KMS-11 (cell line): Measurements from ENCODE around the gene PLA2G4A.

ENCODE experiments used
- H2AFZ ChIP-seq: fragments of 200-600 bp; sonication (generic); 2 replicates; pipeline ENCODE4 v1.6.1; 2016; ENCODE audit warnings: antibody characterized with exemption, mixed run types, low read depth
- H3K27ac ChIP-seq: fragments of 200-600 bp; sonication (generic); 2 replicates; pipeline ENCODE4 v1.6.1; 2016; ENCODE audit warnings: mild to moderate bottlenecking, mixed run types
- H3K27me3 ChIP-seq: fragments of 200-600 bp; sonication (generic); 2 replicates; pipeline ENCODE4 v1.6.1; 2017; ENCODE audit warnings: mild to moderate bottlenecking, low read depth, mixed run types, moderate library complexity; ENCODE audit not compliant: insufficient read depth
- H3K36me3 ChIP-seq: fragments of 200-600 bp; sonication (generic); 2 replicates; pipeline ENCODE4 v1.6.1; 2017; ENCODE audit warnings: mild to moderate bottlenecking, mixed run types; ENCODE audit not compliant: insufficient read depth
- H3K4me1 ChIP-seq: fragments of 200-600 bp; sonication (generic); 2 replicates; pipeline ENCODE4 v1.6.1; 2016; ENCODE audit warnings: mild to moderate bottlenecking, low read depth, mixed run types; ENCODE audit not compliant: poor library complexity, severe bottlenecking
- H3K4me2 ChIP-seq: fragments of 200-600 bp; sonication (generic); 2 replicates; pipeline ENCODE4 v1.7.0; 2016; ENCODE audit warnings: mild to moderate bottlenecking, mixed run types
- H3K4me3 ChIP-seq: fragments of 200-600 bp; sonication (generic); IDR thresholded peaks from 2 replicates; pipeline ENCODE4 v1.6.1; 2017; ENCODE audit warnings: low read depth, low read length, mixed read lengths; ENCODE audit not compliant: insufficient read depth
- H3K79me2 ChIP-seq: fragments of 200-600 bp; sonication (generic); 2 replicates; pipeline ENCODE4 v1.6.1; 2016; ENCODE audit warnings: low read depth, mixed run types; ENCODE audit not compliant: insufficient read depth
- H3K9ac ChIP-seq: fragments of 200-600 bp; sonication (generic); 2 replicates; pipeline ENCODE4 v1.6.1; 2016; ENCODE audit warnings: mild to moderate bottlenecking, mixed run types
- H4K20me1 ChIP-seq: fragments of 200-600 bp; sonication (generic); 2 replicates; pipeline ENCODE4 v1.6.1; 2016; ENCODE audit warnings: mild to moderate bottlenecking, mixed run types; ENCODE audit not compliant: insufficient read depth
- CTCF ChIP-seq: fragments of 200-600 bp; sonication (generic); conservative IDR thresholded peaks from 2 replicates; pipeline ENCODE4 v1.6.1; 2017; ENCODE audit warnings: low read depth, mild to moderate bottlenecking, antibody characterized with exemption, low read length, moderate library complexity, mixed read lengths

The PLA2G4A gene

GRCh38 chr1:186899977-186900376 is 71.2 kb downstream of the PLA2G4A start:
- no peaks in the 10 kb centered on the region for H3K36me3 ChIP-seq
- no peak overlapping the region for H3K9ac ChIP-seq
- H3K4me2 ChIP-seq = no peak overlapping the region
- no peak overlapping the region for H2AFZ ChIP-seq
- H4K20me1 ChIP-seq = no peaks in the 10 kb centered on the region
- no peak overlapping the region for H3K27ac ChIP-seq
- no peaks in the 10 kb centered on the region for H3K79me2 ChIP-seq
- TF ChIP-seq CTCF = no peak
- no peak overlapping the region for H3K4me3 ChIP-seq
- no peaks in the 10 kb centered on the region for H3K27me3 ChIP-seq
- H3K4me1 ChIP-seq = no peaks in the 10 kb centered on the region

GRCh38 chr1:186900539-186901237 is 71.9 kb downstream of the PLA2G4A start:
- TF ChIP-seq CTCF = no peak
- H3K79me2 ChIP-seq = no peaks in the 10 kb centered on the region
- no peaks in the 10 kb centered on the region for H4K20me1 ChIP-seq
- H3K9ac ChIP-seq = no peak overlapping the region
- H3K4me1 ChIP-seq = no peaks in the 10 kb centered on the region
- no peak overlapping the region for H3K4me2 ChIP-seq
- no peaks in the 10 kb centered on the region for H3K36me3 ChIP-seq
- H3K4me3 ChIP-seq = no peak overlapping the region
- no peak overlapping the region for H3K27ac ChIP-seq
- no peaks in the 10 kb centered on the region for H3K27me3 ChIP-seq
- H2AFZ ChIP-seq = no peak overlapping the region

- Histone ChIP-seq H3K4me1 (no peaks in the 10 kb centered on the region), H3K27me3 (no peaks in the 10 kb centered on the region), H3K36me3 (no peaks in the 10 kb centered on the region), H3K4me3 (no peak overlapping the region), H3K4me2 (no peak overlapping the region), H3K9ac (no peak overlapping the region), H3K79me2 (no peaks in the 10 kb centered on the region), H2AFZ (no peak overlapping the region), H4K20me1 (no peaks in the 10 kb centered on the region), H3K27ac (no peak overlapping the region)
- no peak for TF ChIP-seq CTCF
Measured at GRCh38 chr1:186901631-186902030, 72.9 kb downstream of the PLA2G4A start.

- Histone ChIP-seq H4K20me1 (no peaks in the 10 kb centered on the region), H3K27me3 (no peaks in the 10 kb centered on the region), H3K27ac (no peak overlapping the region), H3K9ac (no peak overlapping the region), H3K4me1 (no peaks in the 10 kb centered on the region), H3K4me2 (no peak overlapping the region), H3K36me3 (no peaks in the 10 kb centered on the region), H3K79me2 (no peaks in the 10 kb centered on the region), H3K4me3 (no peak overlapping the region), H2AFZ (no peak overlapping the region)
- TF ChIP-seq CTCF = no peak
Measured at GRCh38 chr1:186903374-186904136, 74.8 kb downstream of the PLA2G4A start.
